ENCODE data around the gene LRP6.

GRCh38 chr12:12239127-12239526, 27.7 kb downstream of the LRP6 start:
- TF ChIP-seq CTCF (conservative IDR thresholded peaks at IDR 0.05; ENCODE audit: low read length) (no peak), EZH2phosphoT487 (IDR thresholded peaks at IDR 0.05; ENCODE audit: borderline replicate concordance) (no peak)

Data from Loucy (cell line).